IPS-18c (cell line): ENCODE data around the gene CCR5.
"Not testable (repeated sequence)": the region's sequence is repeated elsewhere in the genome, so short reads cannot be mapped to it uniquely, and the experiment has no call there.

Experiments
- H3K4me3 ChIP-seq: 2 replicates; pipeline ENCODE4 v1.7.0; 2013; ENCODE audit warnings: low read depth, mild to moderate bottlenecking, low read length, moderate library complexity; ENCODE audit not compliant: insufficient read depth
- H3K9me3 ChIP-seq: one replicate; pipeline ENCODE4 v1.6.1; 2013; ENCODE audit warnings: mild to moderate bottlenecking, low read length, moderate library complexity; ENCODE audit not compliant: control insufficient read depth, insufficient read depth

CCR5 gene

DNA sequence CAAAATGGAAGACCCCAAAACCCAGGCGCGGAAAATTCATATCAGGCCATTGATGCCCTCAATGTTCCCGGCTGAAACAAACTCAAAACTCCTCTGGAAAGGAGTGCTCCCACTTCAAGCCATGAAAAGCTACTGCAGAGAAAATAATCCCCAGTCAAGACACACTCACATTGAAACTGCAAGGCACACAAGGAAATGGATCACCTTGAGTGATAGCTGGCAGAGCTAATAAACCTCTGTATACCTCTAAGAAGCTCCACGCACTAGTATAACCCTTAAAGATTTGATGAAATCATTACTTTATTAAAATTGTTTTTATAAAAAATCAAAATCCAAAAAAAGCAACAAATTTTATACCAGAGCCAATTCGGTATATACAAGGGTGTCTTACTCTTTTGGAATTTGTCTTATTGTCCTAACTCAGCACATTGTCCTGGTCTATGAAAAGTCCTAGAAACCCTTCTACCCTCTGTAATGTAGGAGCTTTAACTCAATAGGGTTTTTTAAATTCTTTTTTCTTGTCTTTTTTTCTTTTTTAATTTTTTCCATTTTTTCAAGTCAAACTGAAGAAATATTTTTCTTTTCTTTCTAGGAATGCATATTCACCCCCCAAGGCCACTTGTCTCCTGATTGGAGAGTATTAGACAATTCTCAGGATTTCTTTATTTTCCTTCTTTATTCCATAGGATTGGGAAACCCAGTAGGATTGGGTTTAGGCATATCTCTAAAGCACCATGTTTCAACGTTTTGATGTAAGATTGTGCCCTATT is 27.6 kb downstream of the CCR5 start:
- no peaks in the 10 kb centered on the region for H3K9me3 ChIP-seq

GRCh38 chr3:46399098-46399497 is 28.4 kb downstream of the CCR5 start:
- Histone ChIP-seq H3K9me3 (no peaks in the 10 kb centered on the region), H3K4me3 (no peak overlapping the region)

More for the DNA sequence above, 27.6 kb downstream of the CCR5 start:
- no peak overlapping the region for H3K4me3 ChIP-seq

- H3K9me3 ChIP-seq: no peaks in the 10 kb centered on the region
- no peak overlapping the region for H3K4me3 ChIP-seq
These were observed 28.8 kb downstream of the CCR5 start for GRCh38 chr3:46399557-46399956.

DNA sequence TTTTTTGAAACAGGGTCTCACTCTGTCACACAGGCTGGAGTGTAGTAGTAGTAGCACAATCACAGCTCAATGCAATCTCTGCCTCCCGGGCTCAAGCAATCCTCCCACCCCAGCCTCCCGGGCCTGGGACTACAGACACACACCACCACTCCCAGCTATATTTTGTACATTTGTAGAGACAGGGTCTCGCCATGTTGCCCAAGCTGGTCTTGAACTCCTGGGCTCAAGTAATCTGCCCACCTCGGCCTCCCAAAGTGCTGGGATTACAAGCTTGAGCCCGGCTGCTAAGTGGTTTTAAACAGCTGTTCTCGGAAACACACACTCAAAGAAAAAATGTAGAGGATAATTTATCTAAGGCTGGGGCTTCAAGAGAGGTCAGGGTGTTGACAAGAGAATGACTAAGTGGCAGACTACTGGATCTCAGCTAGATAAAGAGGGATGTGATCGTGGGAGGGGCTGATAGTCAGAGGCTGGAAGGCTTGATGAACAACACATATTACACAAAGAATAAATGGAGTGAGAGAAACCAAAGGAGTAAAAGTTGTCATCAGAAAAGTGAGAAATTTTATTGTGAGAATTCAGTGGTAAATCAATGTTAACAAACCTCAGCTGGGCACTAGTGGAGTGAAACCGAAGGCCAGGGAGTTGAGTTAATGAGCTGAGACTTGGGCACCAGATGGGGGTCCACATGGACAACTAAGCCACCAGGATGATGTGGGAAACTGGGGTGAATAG is 29.4 kb downstream of the CCR5 start:
- H3K9me3 ChIP-seq: no peaks in the 10 kb centered on the region

DNA sequence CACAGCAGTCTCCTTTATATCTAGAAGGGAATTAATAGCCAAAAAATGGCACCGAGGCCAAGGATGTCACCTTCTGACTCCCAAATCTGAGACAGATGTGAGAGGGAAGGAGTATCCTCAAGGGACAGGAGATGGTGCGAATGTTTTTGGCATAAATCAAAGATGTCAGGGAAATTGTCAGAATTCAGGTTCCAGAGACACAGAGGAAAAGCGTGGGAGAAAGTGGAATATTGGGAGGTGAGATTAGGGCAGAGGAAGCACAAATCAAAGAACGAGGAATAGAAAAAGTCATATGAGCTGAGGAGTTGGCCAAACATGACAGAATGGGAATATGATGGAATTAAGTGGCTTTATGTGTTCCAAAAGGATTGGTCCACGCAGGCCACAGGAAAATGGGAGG is 30.1 kb downstream of the CCR5 start:
- Histone ChIP-seq H3K9me3 (no peaks in the 10 kb centered on the region), H3K4me3 (no peak overlapping the region)

More for the DNA sequence above, 29.4 kb downstream of the CCR5 start:
- no peak overlapping the region for H3K4me3 ChIP-seq

DNA sequence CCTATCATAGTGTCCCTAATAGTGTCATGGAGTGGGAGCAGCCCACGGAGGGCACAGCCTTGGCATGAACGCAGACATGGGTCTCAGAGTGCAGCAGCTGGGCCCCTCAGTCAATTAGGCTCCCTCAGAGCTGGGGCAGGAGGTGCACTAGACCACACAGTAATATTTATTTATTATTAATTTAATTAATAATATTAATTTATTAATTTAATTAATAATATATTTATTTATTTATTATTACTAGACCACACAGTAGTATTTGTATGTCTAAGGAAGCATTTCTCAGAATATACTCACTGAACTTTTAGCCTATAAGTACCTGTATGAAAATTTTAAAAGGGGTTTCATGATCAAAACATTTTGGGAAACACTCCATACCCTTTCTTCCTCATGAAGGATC is 30.8 kb downstream of the CCR5 start:
- no peak overlapping the region for H3K4me3 ChIP-seq
- no peaks in the 10 kb centered on the region for H3K9me3 ChIP-seq

DNA sequence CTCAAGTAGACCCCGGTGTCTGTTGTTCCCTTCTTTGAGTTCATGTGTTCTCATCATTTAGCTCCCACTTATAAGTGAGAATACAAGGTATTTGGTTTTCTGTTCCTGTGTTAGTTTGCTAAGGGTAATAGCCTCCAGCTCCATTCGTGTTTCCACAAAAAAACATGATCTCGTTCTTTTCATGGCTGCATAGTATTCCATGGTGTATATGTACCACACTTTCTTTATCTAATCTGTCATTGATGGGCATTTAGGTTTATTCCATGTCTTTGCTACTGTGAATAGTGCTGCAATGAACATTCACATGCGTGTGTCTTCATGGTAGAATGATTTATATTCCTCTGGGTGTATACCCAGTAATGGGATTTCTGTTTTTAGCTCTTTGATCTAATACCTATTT is 32.2 kb downstream of the CCR5 start:
- H3K4me3 ChIP-seq: not testable (repeated sequence)

GRCh38 chr3:46405301-46406019 is 34.7 kb downstream of the CCR5 start:
- Histone ChIP-seq H3K9me3 (no peaks in the 10 kb centered on the region), H3K4me3 (no peak overlapping the region)

More for the DNA sequence above, 32.2 kb downstream of the CCR5 start:
- H3K9me3 ChIP-seq: not testable (repeated sequence)

GRCh38 chr3:46406443-46406787 is 35.7 kb downstream of the CCR5 start:
- H3K9me3 ChIP-seq: no peaks in the 10 kb centered on the region
- H3K4me3 ChIP-seq: no peak overlapping the region

- H3K4me3 ChIP-seq: no peak within 1 kb of the TSS
- no peaks in the 10 kb centered on the region for H3K9me3 ChIP-seq
These were observed 36.3 kb downstream of the CCR5 start, which contains the start of the genes CCR5AS and CCRL2 for GRCh38 chr3:46406788-46407611. Gene CCR5AS (minus strand): TSS chr3:46407066. Gene CCRL2 (plus strand): TSS chr3:46407259. CDS start chr3:46408080, 821 bp downstream.

- Histone ChIP-seq H3K9me3 (no peaks in the 10 kb centered on the region), H3K4me3 (no peak overlapping the region)
These were observed 37.2 kb downstream of the CCR5 start for GRCh38 chr3:46407970-46408369.

DNA sequence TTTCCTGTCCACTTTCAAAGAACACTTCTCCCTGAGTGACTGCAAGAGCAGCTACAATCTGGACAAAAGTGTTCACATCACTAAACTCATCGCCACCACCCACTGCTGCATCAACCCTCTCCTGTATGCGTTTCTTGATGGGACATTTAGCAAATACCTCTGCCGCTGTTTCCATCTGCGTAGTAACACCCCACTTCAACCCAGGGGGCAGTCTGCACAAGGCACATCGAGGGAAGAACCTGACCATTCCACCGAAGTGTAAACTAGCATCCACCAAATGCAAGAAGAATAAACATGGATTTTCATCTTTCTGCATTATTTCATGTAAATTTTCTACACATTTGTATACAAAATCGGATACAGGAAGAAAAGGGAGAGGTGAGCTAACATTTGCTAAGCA is 38.1 kb downstream of the CCR5 start:
- Histone ChIP-seq H3K4me3 (no peak overlapping the region), H3K9me3 (no peaks in the 10 kb centered on the region)

DNA sequence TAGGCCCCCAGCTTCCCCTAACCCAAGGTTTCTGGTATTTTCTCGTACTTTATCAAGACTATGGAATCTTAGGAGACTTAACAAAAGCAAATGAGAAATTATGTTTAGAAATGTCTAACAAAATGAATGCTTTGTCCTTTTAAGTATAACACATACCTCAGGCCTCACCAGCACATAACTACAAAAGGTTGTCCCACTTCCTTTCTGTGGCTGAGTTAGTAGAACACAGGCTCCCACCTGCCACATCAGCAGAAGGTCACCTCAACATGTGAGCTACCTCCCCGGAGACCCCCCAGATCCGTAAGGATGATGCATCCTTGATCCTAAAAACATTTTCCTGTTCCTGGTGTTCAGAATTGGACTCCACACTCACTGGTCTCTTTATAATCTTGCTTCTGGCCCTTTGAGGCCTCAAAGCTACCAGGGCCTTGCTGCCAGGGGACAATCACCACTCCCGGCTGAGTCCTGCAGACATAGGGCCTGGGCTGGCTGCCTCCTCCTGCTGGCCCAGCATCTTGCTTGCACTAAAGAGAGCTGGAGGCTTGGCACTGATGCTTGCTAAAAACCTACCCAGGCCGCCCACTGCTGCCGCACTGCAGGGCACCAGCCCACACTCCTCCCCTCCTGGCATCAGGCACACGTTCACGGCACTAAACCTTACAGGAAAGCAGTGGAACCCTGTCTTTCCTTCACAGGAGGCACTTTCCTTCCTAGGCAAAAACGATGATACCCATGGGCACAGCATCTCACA is 39.2 kb downstream of the CCR5 start:
- Histone ChIP-seq H3K9me3 (no peaks in the 10 kb centered on the region), H3K4me3 (no peak overlapping the region)

GRCh38 chr3:46410669-46411068 is 39.9 kb downstream of the CCR5 start:
- no peak overlapping the region for H3K4me3 ChIP-seq
- no peaks in the 10 kb centered on the region for H3K9me3 ChIP-seq

GRCh38 chr3:46411271-46411670 is 40.5 kb downstream of the CCR5 start:
- no peak overlapping the region for H3K4me3 ChIP-seq

GRCh38 chr3:46412786-46413298 is 42.1 kb downstream of the CCR5 start:
- Histone ChIP-seq H3K4me3 (no peak overlapping the region), H3K9me3 (no peaks in the 10 kb centered on the region)

More at GRCh38 chr3:46411271-46411670, 40.5 kb downstream of the CCR5 start:
- no peaks in the 10 kb centered on the region for H3K9me3 ChIP-seq
